ENCODE data around the gene CACNA2D2. TPM values are rescaled to one million over a fixed set of nuclear protein-coding genes. Genes with fewer than 3 reads are reported as not detected.

The CACNA2D2 gene
- total RNA-seq, 1 experiment from 2014 or later: 0.59 TPM

- intact Hi-C loops (cut with micrococcal nuclease; ENCODE audit: unreplicated experiment) (no loop called here), in situ Hi-C loops (cut with HindIII; ENCODE audit: low pct_unique_long_range_greater_than_20kb, low sequenced_read_pairs) (no loop called here)
- CTCF ChIA-PET: interaction anchor here (0.7 kb wide), 1 partner anchor 187 kb away, joined by 5 read pairs; no protein-coding TSS in a partner anchor
- no peaks in the 10 kb centered on the region for H3K36me3 ChIP-seq (ENCODE audit: control insufficient read depth, insufficient read depth, low read length)
- no peaks in the 10 kb centered on the region for H3K9me3 ChIP-seq (ENCODE audit: control insufficient read depth, insufficient read depth, low read depth, low read length)
- TF ChIP-seq REST (IDR thresholded peaks at IDR 0.05; ENCODE audit: insufficient read depth in 1 of 2, low read depth in 2 of 2, low read length in 1 of 2) (no peak), POLR2AphosphoS5 (IDR thresholded peaks at IDR 0.05; ENCODE audit: low read depth, low read length) (no peak), TCF7L2 (IDR thresholded peaks at IDR 0.05; ENCODE audit: low read depth, low read length) (no peak), SIN3A (IDR thresholded peaks at IDR 0.05; ENCODE audit: borderline replicate concordance, insufficient read depth, low read depth, low read length) (no peak), CTCF (IDR thresholded peaks at IDR 0.05) (no peak)
- no TSS peak for BruUV-seq (replicated peaks)
- POLR2A ChIA-PET: no interaction called here
- H3K27me3 ChIP-seq (ENCODE audit: control insufficient read depth, insufficient read depth, low read length): no peaks in the 10 kb centered on the region
- no peaks in the 10 kb centered on the region for H3K4me1 ChIP-seq (ENCODE audit: control insufficient read depth, insufficient read depth, low read length)
- no peak overlapping the region for H3K27ac ChIP-seq (ENCODE audit: low read length)
- ATAC-seq (no peak), DNase-seq (ENCODE audit: low read depth, low spot score) (no peak)
- H3K4me3 ChIP-seq (ENCODE audit: low read depth in 2 of 2, low read length in 2 of 2): no peak overlapping the region
Measured at GRCh38 chr3:50537421-50538129, 34.1 kb upstream of the CACNA2D2 start.

GRCh38 chr3:50536471-50537180 lies 33.2 kb upstream of the CACNA2D2 start:
- TF ChIP-seq CTCF (IDR thresholded peaks at IDR 0.05) (no peak), POLR2AphosphoS5 (IDR thresholded peaks at IDR 0.05; ENCODE audit: low read depth, low read length) (no peak), REST (IDR thresholded peaks at IDR 0.05; ENCODE audit: insufficient read depth in 1 of 2, low read depth in 2 of 2, low read length in 1 of 2) (no peak), TCF7L2 (IDR thresholded peaks at IDR 0.05; ENCODE audit: low read depth, low read length) (no peak), SIN3A (IDR thresholded peaks at IDR 0.05; ENCODE audit: borderline replicate concordance, insufficient read depth, low read depth, low read length) (no peak)
- POLR2A ChIA-PET: no interaction called here
- no peaks in the 10 kb centered on the region for H3K4me1 ChIP-seq (ENCODE audit: control insufficient read depth, insufficient read depth, low read length)
- no peaks in the 10 kb centered on the region for H3K9me3 ChIP-seq (ENCODE audit: control insufficient read depth, insufficient read depth, low read depth, low read length)
- in situ Hi-C loops (cut with HindIII; ENCODE audit: low pct_unique_long_range_greater_than_20kb, low sequenced_read_pairs): no loop called here
- no peaks in the 10 kb centered on the region for H3K27me3 ChIP-seq (ENCODE audit: control insufficient read depth, insufficient read depth, low read length)
- CTCF ChIA-PET: no interaction called here
- ATAC-seq (no peak), DNase-seq (ENCODE audit: low read depth, low spot score) (no peak)
- no peak overlapping the region for H3K27ac ChIP-seq (ENCODE audit: low read length)
- intact Hi-C loops (cut with micrococcal nuclease; ENCODE audit: unreplicated experiment): no loop called here
- BruUV-seq (replicated peaks): no TSS peak
- no peaks in the 10 kb centered on the region for H3K36me3 ChIP-seq (ENCODE audit: control insufficient read depth, insufficient read depth, low read length)
- H3K4me3 ChIP-seq (ENCODE audit: low read depth in 2 of 2, low read length in 2 of 2): no peak overlapping the region
